Measurements from ENCODE around the gene RTKN2. TPM values are rescaled to one million over a fixed set of nuclear protein-coding genes. Genes with fewer than 3 reads are reported as not detected.

The RTKN2 gene
- total RNA-seq, 1 donor from 2014 or later = 0.09 TPM

- peaks cover 16% of the 10 kb centered on the region for H3K4me1 Mint-ChIP-seq
- no peaks in the 10 kb centered on the region for H3K27me3 Mint-ChIP-seq
- no peak overlapping the region for H3K27ac Mint-ChIP-seq
- no peak for TF ChIP-seq CTCF (IDR thresholded peaks at IDR 0.05)
- H3K36me3 Mint-ChIP-seq (ENCODE audit: low read depth) = no peaks in the 10 kb centered on the region
- CTCF ChIA-PET = no interaction called here
- intact Hi-C loops (cut with micrococcal nuclease) = loop anchor here (2.0 kb wide), 1 partner anchor 15 kb away; no protein-coding TSS in a partner anchor
- POLR2A ChIA-PET = no interaction called here
- no peak overlapping the region for H3K4me3 Mint-ChIP-seq
- H3K9me3 Mint-ChIP-seq = no peaks in the 10 kb centered on the region
- DNase-seq = no peak
- no peak for ATAC-seq (ENCODE audit: low read depth)
These were observed 69.1 kb downstream of the RTKN2 start for GRCh38 chr10:62199584-62199983.

GRCh38 chr10:62196528-62196927, 72.1 kb downstream of the RTKN2 start:
- no peaks in the 10 kb centered on the region for H3K9me3 Mint-ChIP-seq
- intact Hi-C loops (cut with micrococcal nuclease) = loop anchor here (2.0 kb wide), 1 partner anchor 158 kb away; no protein-coding TSS in a partner anchor
- DNase-seq = no peak
- no peak for TF ChIP-seq CTCF (IDR thresholded peaks at IDR 0.05)
- ChIA-PET POLR2A (interaction anchor here (1.1 kb wide), 1 partner anchor 300 kb away, joined by 3 read pairs; no protein-coding TSS in a partner anchor), CTCF (interaction anchor here (1.0 kb wide), 1 partner anchor 157 kb away, joined by 4 read pairs; no protein-coding TSS in a partner anchor)
- H3K36me3 Mint-ChIP-seq (ENCODE audit: low read depth) = no peaks in the 10 kb centered on the region
- H3K4me3 Mint-ChIP-seq = no peak overlapping the region
- no peak overlapping the region for H3K27ac Mint-ChIP-seq
- H3K27me3 Mint-ChIP-seq = no peaks in the 10 kb centered on the region
- ATAC-seq (ENCODE audit: low read depth) = no peak
- peaks cover 13% of the 10 kb centered on the region for H3K4me1 Mint-ChIP-seq

GRCh38 chr10:62195675-62195926, 73.0 kb downstream of the RTKN2 start:
- ChIA-PET CTCF (interaction anchor here (0.6 to 1.0 kb wide), 2 partner anchors 13 to 156 kb away, joined by 4 read pairs; no protein-coding TSS in a partner anchor), POLR2A (interaction anchor here (1.1 kb wide), 1 partner anchor 299 kb away, joined by 3 read pairs; no protein-coding TSS in a partner anchor)
- Mint-ChIP-seq H3K27me3 (no peaks in the 10 kb centered on the region), H3K36me3 (ENCODE audit: low read depth) (no peaks in the 10 kb centered on the region), H3K9me3 (no peaks in the 10 kb centered on the region), H3K27ac (no peak overlapping the region), H3K4me3 (no peak overlapping the region), H3K4me1 (peaks cover 13% of the 10 kb centered on the region)
- intact Hi-C loops (cut with micrococcal nuclease) = no loop called here
- TF ChIP-seq CTCF (IDR thresholded peaks at IDR 0.05) = no peak
- ATAC-seq (ENCODE audit: low read depth) (no peak), DNase-seq (no peak)

GRCh38 chr10:62194924-62195674, 73.5 kb downstream of the RTKN2 start:
- ATAC-seq (ENCODE audit: low read depth) (no peak), DNase-seq (no peak)
- Mint-ChIP-seq H3K4me1 (peaks cover 13% of the 10 kb centered on the region), H3K9me3 (no peaks in the 10 kb centered on the region), H3K4me3 (no peak overlapping the region), H3K27me3 (no peaks in the 10 kb centered on the region), H3K36me3 (ENCODE audit: low read depth) (no peaks in the 10 kb centered on the region), H3K27ac (peak overlapping the region; percentile 25)
- intact Hi-C loops (cut with micrococcal nuclease) = no loop called here
- POLR2A ChIA-PET = no interaction called here
- no peak for TF ChIP-seq CTCF (IDR thresholded peaks at IDR 0.05)
- CTCF ChIA-PET = interaction anchor here (0.6 to 1.0 kb wide), 2 partner anchors 14 to 155 kb away, joined by 4 read pairs; no protein-coding TSS in a partner anchor

GRCh38 chr10:62193479-62193878, 75.2 kb downstream of the RTKN2 start:
- no peak overlapping the region for H3K27ac Mint-ChIP-seq
- H3K4me3 Mint-ChIP-seq = no peak overlapping the region
- no peaks in the 10 kb centered on the region for H3K36me3 Mint-ChIP-seq (ENCODE audit: low read depth)
- no peak for TF ChIP-seq CTCF (IDR thresholded peaks at IDR 0.05)
- peaks cover 12% of the 10 kb centered on the region for H3K4me1 Mint-ChIP-seq
- ATAC-seq (ENCODE audit: low read depth) (no peak), DNase-seq (no peak)
- H3K9me3 Mint-ChIP-seq = no peaks in the 10 kb centered on the region
- intact Hi-C loops (cut with micrococcal nuclease) = no loop called here
- ChIA-PET POLR2A (no interaction called here), CTCF (no interaction called here)
- H3K27me3 Mint-ChIP-seq = no peaks in the 10 kb centered on the region
